H9 (cell line): ENCODE results near the gene OS9. TPM values are rescaled to one million over a fixed set of nuclear protein-coding genes. Genes with fewer than 3 reads are reported as not detected.

Experiments used
- DNase-seq: peaks from one replicate; pipeline ENCODE4 v3.0.0-alpha.2; 2017
- H2AFZ ChIP-seq: one replicate; pipeline ENCODE4 v1.6.1; 2013; ENCODE audit warnings: mild to moderate bottlenecking, low read length, control low read depth, moderate library complexity
- H2AK5ac ChIP-seq: 2 replicates; pipeline ENCODE4 v1.6.1; 2013; ENCODE audit warnings: low read length, control low read depth, mixed read lengths; ENCODE audit not compliant: insufficient read length
- H2BK120ac ChIP-seq: one replicate; pipeline ENCODE4 v1.6.1; 2013; ENCODE audit warnings: low read depth, mild to moderate bottlenecking, low read length, control low read depth, inconsistent platforms; ENCODE audit not compliant: poor library complexity, severe bottlenecking
- H2BK12ac ChIP-seq: 2 replicates; pipeline ENCODE4 v1.6.1; 2013; ENCODE audit warnings: low read length, control low read depth, mixed read lengths, low read depth; ENCODE audit not compliant: insufficient read length
- H2BK15ac ChIP-seq: 2 replicates; pipeline ENCODE4 v1.6.1; 2013; ENCODE audit warnings: low read depth, low read length, control low read depth
- H2BK20ac ChIP-seq: one replicate; pipeline ENCODE4 v1.6.1; 2013; ENCODE audit warnings: low read depth, mild to moderate bottlenecking, low read length, control low read depth, inconsistent platforms; ENCODE audit not compliant: poor library complexity, severe bottlenecking
- H2BK5ac ChIP-seq: 2 replicates; pipeline ENCODE4 v1.6.1; 2013; ENCODE audit warnings: low read length, control low read depth, mixed read lengths; ENCODE audit not compliant: insufficient read length
- H3K14ac ChIP-seq: 2 replicates; pipeline ENCODE4 v1.6.1; 2013; ENCODE audit warnings: low read length, control low read depth; ENCODE audit not compliant: insufficient read depth
- H3K18ac ChIP-seq: 2 replicates; pipeline ENCODE4 v1.6.1; 2013; ENCODE audit warnings: low read depth, mild to moderate bottlenecking, mixed read lengths, low read length, control low read depth; ENCODE audit not compliant: insufficient read length
- H3K23ac ChIP-seq: 2 replicates; pipeline ENCODE4 v1.6.1; 2013; ENCODE audit warnings: low read length, control low read depth, mixed read lengths, low read depth; ENCODE audit not compliant: insufficient read length
- H3K23me2 ChIP-seq: 2 replicates; pipeline ENCODE4 v1.6.1; 2013; ENCODE audit warnings: low read depth, mild to moderate bottlenecking, mixed read lengths, low read length, control low read depth; ENCODE audit not compliant: insufficient read length, poor library complexity, severe bottlenecking
- H3K27ac ChIP-seq: 2 replicates; pipeline ENCODE4 v1.5.1; 2013; ENCODE audit warnings: low read length, control low read depth, mixed read lengths, low read depth; ENCODE audit not compliant: insufficient read length
- H3K27me3 ChIP-seq: 2 replicates; pipeline ENCODE4 v1.6.1; 2013; ENCODE audit warnings: low read length, control low read depth, inconsistent platforms; ENCODE audit not compliant: insufficient read depth
- H3K4ac ChIP-seq: 2 replicates; pipeline ENCODE4 v1.6.1; 2013; ENCODE audit warnings: low read depth, mild to moderate bottlenecking, control low read depth, inconsistent platforms, low read length, moderate library complexity
- H3K4me1 ChIP-seq: 2 replicates; pipeline ENCODE4 v1.6.1; 2013; ENCODE audit warnings: low read length, control low read depth, inconsistent platforms; ENCODE audit not compliant: insufficient read depth
- H3K4me2 ChIP-seq: 2 replicates; pipeline ENCODE4 v1.6.1; 2013; ENCODE audit warnings: low read length, control low read depth, mixed read lengths; ENCODE audit not compliant: insufficient read length, insufficient read depth
- H3K56ac ChIP-seq: 2 replicates; pipeline ENCODE4 v1.6.1; 2013; ENCODE audit warnings: low read depth, mild to moderate bottlenecking, mixed read lengths, low read length, control low read depth; ENCODE audit not compliant: insufficient read length
- H3K79me1 ChIP-seq: 2 replicates; pipeline ENCODE4 v1.6.1; 2013; ENCODE audit warnings: low read depth, mild to moderate bottlenecking, moderate library complexity, low read length, control low read depth, inconsistent platforms; ENCODE audit not compliant: insufficient read depth, poor library complexity, severe bottlenecking
- H3K79me2 ChIP-seq: 2 replicates; pipeline ENCODE4 v1.6.1; 2013; ENCODE audit warnings: low read length, control low read depth, inconsistent platforms; ENCODE audit not compliant: insufficient read depth
- H3K9ac ChIP-seq: 2 replicates; pipeline ENCODE4 v1.6.1; 2013; ENCODE audit warnings: low read length, control low read depth, mixed read lengths; ENCODE audit not compliant: insufficient read length; ENCODE audit errors: extremely low read depth
- H3K9me3 ChIP-seq: one replicate; pipeline ENCODE4 v1.6.1; 2013; ENCODE audit warnings: low read depth, low read length, inconsistent platforms; ENCODE audit not compliant: control insufficient read depth
- H3T11ph ChIP-seq: one replicate; pipeline ENCODE4 v1.6.1; 2013; ENCODE audit warnings: mild to moderate bottlenecking, low read length, control low read depth, inconsistent platforms
- H4K20me1 ChIP-seq: one replicate; pipeline ENCODE4 v1.6.1; 2013; ENCODE audit not compliant: control insufficient read depth, insufficient read length, insufficient read depth
- H4K5ac ChIP-seq: 2 replicates; pipeline ENCODE4 v1.6.1; 2013; ENCODE audit warnings: low read depth, mild to moderate bottlenecking, mixed read lengths, low read length, control low read depth; ENCODE audit not compliant: insufficient read length
- H4K8ac ChIP-seq: replicated peaks from 2 replicates; pipeline ENCODE4 v1.6.1; 2013; ENCODE audit warnings: low read length, control low read depth, mixed read lengths, low read depth; ENCODE audit not compliant: insufficient read length
- H4K91ac ChIP-seq: 2 replicates; pipeline ENCODE4 v1.6.1; 2013; ENCODE audit warnings: low read depth, mild to moderate bottlenecking, moderate library complexity, mixed read lengths, low read length, control low read depth; ENCODE audit not compliant: insufficient read length
- H3K27ac Mint-ChIP-seq, 3 experiments: 2 replicates in 2 of 3; 3 replicates in 1 of 3; pipeline ENCODE4 v1.8.0; 2020 to 2021; ENCODE audit warnings: mixed read lengths in 3 of 3, mild to moderate bottlenecking in 1 of 3, moderate library complexity in 1 of 3
- H3K27me3 Mint-ChIP-seq: 2 replicates; pipeline ENCODE4 v1.8.0; 2021; ENCODE audit warnings: low read depth, mild to moderate bottlenecking, moderate library complexity, mixed read lengths
- H3K36me3 Mint-ChIP-seq, 3 experiments: 2 replicates in 2 of 3; 3 replicates in 1 of 3; pipeline ENCODE4 v1.8.0; 2020 to 2021; ENCODE audit warnings: low read depth in 3 of 3, mixed read lengths in 3 of 3; ENCODE audit not compliant: insufficient read depth in 1 of 3
- H3K4me1 Mint-ChIP-seq, 2 experiments: 2 replicates each; pipeline ENCODE4 v1.8.0; 2020; ENCODE audit warnings: mixed read lengths in 2 of 2
- H3K4me3 Mint-ChIP-seq, 2 experiments: 2 replicates in 1 of 2; 3 replicates in 1 of 2; pipeline ENCODE4 v1.8.0; 2020 to 2021; ENCODE audit warnings: mild to moderate bottlenecking in 2 of 2, mixed read lengths in 2 of 2, moderate library complexity in 1 of 2
- H3K9me3 Mint-ChIP-seq, 2 experiments: 2 replicates in 1 of 2; 3 replicates in 1 of 2; pipeline ENCODE4 v1.8.0; 2020; ENCODE audit warnings: mild to moderate bottlenecking in 2 of 2, mixed read lengths in 2 of 2, moderate library complexity in 1 of 2
- WGBS: extraction: QIAGEN DNeasy Blood & Tissue Kit; methylation state at CpG from one replicate; pipeline ENCODE4 v1.1.7; 2013; ENCODE audit warnings: missing lambda C conversion rate, low lambda C conversion rate, mixed read lengths; ENCODE audit not compliant: insufficient read length; ENCODE audit errors: extremely low coverage; 5-methylcytosine and 5-hydroxymethylcytosine counted together
- total RNA-seq: library from RNA; stranded (reverse); gene quantifications from 2 replicates; pipeline ENCODE4 v1.2.1, GENCODE V29; 2021
- TF ChIP-seq, protein P1 (sequence below): fragments of 200-600 bp; sonication (generic); conservative IDR thresholded peaks from 3 replicates; pipeline ENCODE4 v1.8.0; 2021; ENCODE audit warnings: antibody characterized with exemption, mild to moderate bottlenecking

OS9 gene
- total RNA-seq, 1 experiment from 2014 or later, result 112 TPM

DNA sequence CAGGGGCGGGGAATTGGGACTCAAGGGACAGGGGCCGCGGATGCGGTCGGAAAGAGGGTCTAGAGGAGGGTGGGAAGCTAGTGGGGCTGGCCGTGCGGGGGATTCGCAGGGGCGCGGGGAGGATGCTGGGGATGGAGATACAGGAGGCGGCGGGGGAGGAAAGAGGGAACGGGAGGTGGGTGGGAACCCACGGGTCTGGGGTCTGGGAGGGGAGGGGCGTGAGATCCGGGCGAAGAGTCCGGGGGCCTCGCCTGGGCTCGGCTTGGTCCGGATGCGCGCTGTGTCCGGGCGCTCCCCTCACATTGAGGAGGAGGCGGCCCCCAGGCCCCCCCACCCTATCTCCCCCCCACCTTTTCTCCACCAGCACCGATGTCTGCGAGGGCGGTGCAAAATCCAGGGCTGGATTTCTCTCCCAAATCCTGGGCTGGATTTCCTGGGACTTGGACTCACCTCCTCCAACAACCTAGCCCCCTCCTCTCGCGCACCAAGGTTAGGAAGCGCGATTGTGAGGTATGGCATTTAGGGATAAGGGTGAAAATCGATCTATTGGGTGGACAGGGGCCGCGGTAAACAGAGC, 44.8 kb downstream of the OS9 start, which contains the start of gene AGAP2:
TSS of gene AGAP2 (minus strand) at position 82 of the 577 bp plus-strand sequence. CDS start 496 bp downstream, outside the sequence.
- Histone ChIP-seq H4K20me1 (peaks cover 2% of the 10 kb centered on the region), H3K23me2 (peaks cover 16% of the 10 kb centered on the region), H2BK15ac (no peak within 1 kb of the TSS), H3K14ac (no peak within 1 kb of the TSS), H3K79me1 (no peaks in the 10 kb centered on the region), H4K91ac (no peak within 1 kb of the TSS), H2BK12ac (no peak within 1 kb of the TSS), H3K4me2 (peak within 1 kb of the TSS; percentile 49), H3K23ac (no peak within 1 kb of the TSS), H2BK120ac (no peak within 1 kb of the TSS), H3K27me3 (peaks cover 57% of the 10 kb centered on the region), H3K4ac (no peak within 1 kb of the TSS), H3K56ac (no peak within 1 kb of the TSS), H4K5ac (no peak within 1 kb of the TSS), H4K8ac (no peak within 1 kb of the TSS), H2AFZ (no peak within 1 kb of the TSS), H3T11ph (no peak within 1 kb of the TSS), H2AK5ac (no peak within 1 kb of the TSS), H2BK20ac (no peak within 1 kb of the TSS), H2BK5ac (no peak within 1 kb of the TSS), H3K27ac (no peak within 1 kb of the TSS), H3K4me1 (peaks cover 2% of the 10 kb centered on the region; the same call in 1 of the 2 replicates), H3K9ac (no peak within 1 kb of the TSS), H3K79me2 (no peaks in the 10 kb centered on the region), H3K18ac (no peak within 1 kb of the TSS), H3K9me3 (no peaks in the 10 kb centered on the region)
- Mint-ChIP-seq H3K27ac (no peak within 1 kb of the TSS), H3K9me3 (no peaks in the 10 kb centered on the region; a peak in 1 of 5 replicates), H3K4me1 (peaks cover 26 to 37% of the 10 kb centered on the region in 2 experiments), H3K27me3 (peaks cover 86% of the 10 kb centered on the region), H3K36me3 (no peaks in the 10 kb centered on the region; a peak in 1 of 7 replicates), H3K4me3 (peak within 1 kb of the TSS; percentile 63 to 86)
- DNase-seq, result peak; percentile 79
- WGBS, result no CpG with 5 or more reads among the region's 36 CpGs
- TF ChIP-seq, protein P1, sequence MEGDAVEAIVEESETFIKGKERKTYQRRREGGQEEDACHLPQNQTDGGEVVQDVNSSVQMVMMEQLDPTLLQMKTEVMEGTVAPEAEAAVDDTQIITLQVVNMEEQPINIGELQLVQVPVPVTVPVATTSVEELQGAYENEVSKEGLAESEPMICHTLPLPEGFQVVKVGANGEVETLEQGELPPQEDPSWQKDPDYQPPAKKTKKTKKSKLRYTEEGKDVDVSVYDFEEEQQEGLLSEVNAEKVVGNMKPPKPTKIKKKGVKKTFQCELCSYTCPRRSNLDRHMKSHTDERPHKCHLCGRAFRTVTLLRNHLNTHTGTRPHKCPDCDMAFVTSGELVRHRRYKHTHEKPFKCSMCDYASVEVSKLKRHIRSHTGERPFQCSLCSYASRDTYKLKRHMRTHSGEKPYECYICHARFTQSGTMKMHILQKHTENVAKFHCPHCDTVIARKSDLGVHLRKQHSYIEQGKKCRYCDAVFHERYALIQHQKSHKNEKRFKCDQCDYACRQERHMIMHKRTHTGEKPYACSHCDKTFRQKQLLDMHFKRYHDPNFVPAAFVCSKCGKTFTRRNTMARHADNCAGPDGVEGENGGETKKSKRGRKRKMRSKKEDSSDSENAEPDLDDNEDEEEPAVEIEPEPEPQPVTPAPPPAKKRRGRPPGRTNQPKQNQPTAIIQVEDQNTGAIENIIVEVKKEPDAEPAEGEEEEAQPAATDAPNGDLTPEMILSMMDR, result no peak
